GM12892 (cell line): ENCODE results near the gene TAS2R14.

Source experiments
- POLR2A ChIP-seq: IDR thresholded peaks from 2 replicates; pipeline ENCODE4 v1.6.1; 2011; ENCODE audit warnings: low read depth, low read length, control low read depth
- POLR2AphosphoS5 ChIP-seq: IDR thresholded peaks from 2 replicates; pipeline ENCODE4 v1.6.1; 2011; ENCODE audit warnings: low read depth, low read length, control low read depth

DNA sequence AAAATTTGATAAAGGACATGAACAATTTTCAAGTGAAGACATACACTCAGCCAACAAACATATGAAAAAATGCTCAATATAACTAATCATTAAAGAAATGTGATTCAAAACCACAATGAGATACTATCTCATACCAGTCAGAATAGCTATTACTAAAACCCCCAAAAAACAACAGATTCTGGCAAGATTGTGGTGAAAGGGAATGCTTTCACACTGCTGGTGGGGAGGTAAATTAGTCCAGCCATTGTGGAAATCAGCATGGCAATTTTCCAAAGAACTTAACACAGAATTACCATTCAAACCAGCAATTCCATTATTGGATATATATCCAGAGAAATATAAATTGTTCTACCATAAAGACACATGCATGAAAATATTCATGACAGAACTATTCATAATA, 18.7 kb upstream of the TAS2R14 start:
- TF ChIP-seq POLR2A (no peak), POLR2AphosphoS5 (no peak)
